H54 (cell line): ENCODE results near the gene ZNF302.
"Not testable (repeated sequence)": the region's sequence is repeated elsewhere in the genome, so short reads cannot be mapped to it uniquely, and the experiment has no call there.

Source experiments
- DNase-seq: peaks from one replicate; pipeline ENCODE4 v3.0.0; 2011; ENCODE audit warnings: low spot score, mixed read lengths; ENCODE audit not compliant: insufficient read length
- FAIRE-seq: peaks from 3 replicates; lab custom pipeline; 2011; peaks lifted over from hg19 to GRCh38; lab: Jason Lieb, UNC
- POLR2A ChIP-seq: IDR thresholded peaks from 2 replicates; pipeline ENCODE4 v1.6.1; 2011; ENCODE audit warnings: low read depth, mild to moderate bottlenecking, low read length

ZNF302 gene

DNA sequence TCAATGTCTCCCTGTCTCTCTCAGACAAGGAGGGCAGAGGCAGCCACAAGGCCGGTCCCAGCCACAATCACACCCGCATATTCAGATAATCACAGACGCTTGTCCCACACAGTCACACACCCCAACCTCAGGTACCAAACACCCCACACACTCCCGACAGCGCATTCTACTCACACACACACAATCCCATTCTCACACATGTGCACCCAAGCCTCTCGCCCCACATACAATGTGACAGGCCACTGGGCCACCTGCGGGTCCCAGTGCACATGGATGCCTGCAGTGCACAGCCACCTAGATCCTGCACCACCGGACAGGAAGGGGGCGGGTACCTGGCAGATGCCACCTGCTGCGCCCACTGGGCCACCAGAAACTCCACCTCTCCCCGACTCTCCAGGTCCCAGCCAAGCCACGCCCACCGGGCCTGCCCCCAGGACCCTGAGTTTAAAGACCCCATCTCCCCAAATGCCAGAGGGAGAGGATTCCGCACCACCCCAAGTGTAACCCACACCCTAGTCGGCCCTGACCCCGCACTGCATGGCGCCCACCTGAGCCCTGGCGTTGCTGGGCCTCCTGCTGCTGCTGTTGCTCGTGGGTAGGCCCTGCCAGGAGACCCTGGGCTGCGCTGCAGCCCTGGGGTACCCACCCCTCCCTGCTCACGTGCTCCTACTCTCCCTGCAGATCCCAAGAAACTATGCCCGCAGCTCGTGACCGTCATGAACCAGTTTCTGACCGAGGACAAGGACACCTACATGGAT lies 11.1 kb upstream of the ZNF302 start:
- no peak for FAIRE-seq
- DNase-seq, result no peak
- no peak for TF ChIP-seq POLR2A

DNA sequence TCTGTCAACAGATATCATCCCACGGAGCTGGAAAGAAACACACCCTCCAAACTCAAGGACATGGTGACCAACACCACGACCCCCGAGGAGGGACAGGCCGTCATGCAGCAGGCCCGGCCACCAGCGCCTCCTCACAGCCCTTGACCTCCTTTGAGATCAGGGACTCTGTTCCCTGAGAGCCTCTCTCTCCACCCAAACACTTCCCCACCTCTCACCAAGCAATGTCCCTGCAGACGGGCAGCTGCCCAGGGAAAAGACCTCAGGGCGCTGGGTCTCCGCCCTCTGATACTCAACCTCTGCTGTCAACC lies 10.6 kb upstream of the ZNF302 start:
- no peak for FAIRE-seq
- no peak for DNase-seq
- no peak for TF ChIP-seq POLR2A

DNA sequence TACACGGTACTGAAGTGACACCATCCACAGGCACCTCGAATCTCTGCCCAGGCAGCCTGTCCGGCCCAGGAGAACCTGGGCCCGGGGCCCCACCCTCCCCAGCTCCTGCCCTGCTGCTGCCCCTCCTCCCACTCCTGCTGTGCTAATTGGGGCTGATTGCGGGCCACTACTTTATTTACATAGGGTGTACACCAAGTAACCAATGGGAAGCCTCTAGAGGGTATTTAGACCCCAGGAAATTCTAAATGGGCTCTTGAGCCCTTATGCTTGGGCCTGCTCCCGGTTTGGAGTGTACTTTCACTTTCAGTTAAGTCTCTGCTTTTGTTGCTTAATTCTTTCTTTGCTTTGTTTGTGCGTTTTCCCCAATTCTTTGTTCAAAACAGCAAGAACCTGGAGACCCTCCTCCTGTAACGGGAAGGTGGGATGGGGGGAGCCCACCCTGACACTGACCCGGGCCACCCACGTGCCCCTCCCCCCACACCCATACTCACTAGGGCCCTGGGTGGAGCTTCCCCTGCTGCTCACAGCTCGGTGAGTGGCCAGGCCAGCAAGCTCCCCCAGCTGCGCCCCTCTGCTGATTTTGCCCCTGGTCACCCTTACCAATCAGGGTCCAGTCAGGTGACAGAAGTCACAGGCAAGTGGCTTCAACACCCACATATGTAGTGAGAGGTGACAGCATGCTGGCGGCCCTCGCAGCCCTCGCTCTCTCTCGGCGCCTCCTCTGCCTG lies 10.0 kb upstream of the ZNF302 start:
- FAIRE-seq (no peak), DNase-seq (no peak)
- TF ChIP-seq POLR2A, result no peak

DNA sequence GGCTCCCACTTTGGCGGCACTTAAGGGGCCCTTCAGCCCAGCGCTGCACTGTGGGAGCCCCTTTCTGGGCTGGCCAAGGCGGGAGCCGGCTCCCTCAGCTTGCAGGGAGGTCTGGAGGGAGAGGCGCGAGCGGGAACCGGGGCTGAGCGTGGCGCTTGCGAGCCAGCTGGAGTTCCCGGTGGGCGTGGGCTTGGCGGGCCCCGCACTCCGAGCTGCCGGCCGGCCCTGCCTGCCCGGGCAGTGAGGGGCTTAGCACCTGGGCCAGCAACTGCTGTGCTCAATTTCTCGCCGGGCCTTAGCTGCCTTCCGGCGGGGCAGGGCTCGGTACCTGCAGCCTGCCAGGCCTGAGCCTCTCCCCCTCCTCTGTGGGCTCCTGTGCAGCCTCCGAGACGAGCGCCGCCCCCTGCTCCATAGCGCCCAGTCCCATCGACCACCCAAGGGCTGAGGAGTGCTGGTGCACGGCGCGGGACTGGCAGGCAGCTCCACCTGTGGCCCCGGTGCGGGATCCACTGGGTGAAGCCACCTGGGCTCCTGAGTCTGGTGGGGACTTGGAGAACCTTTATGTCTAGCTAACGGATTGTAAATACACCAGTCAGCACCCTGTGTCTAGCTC lies 9.3 kb upstream of the ZNF302 start:
- DNase-seq, FAIRE-seq: not testable (repeated sequence)

DNA sequence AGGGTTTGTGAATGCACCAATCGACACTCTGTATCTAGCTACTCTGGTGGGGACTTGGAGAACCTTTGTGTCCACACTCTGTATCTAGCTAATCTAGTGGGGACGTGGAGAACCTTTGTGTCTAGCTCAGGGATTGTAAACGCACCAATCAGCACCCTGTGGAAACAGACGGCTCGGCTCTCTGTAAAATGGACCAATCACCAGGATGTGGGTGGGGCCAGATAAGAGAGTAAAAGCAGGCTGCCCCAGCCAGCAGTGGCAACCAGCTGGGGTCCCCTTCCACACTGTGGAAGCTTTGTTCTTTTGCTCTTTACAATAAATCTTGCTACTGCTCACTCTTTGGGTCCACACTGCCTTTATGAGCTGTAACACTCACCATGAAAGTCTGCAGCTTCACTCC lies 8.8 kb upstream of the ZNF302 start:
- not testable (repeated sequence) for DNase-seq, FAIRE-seq

DNA sequence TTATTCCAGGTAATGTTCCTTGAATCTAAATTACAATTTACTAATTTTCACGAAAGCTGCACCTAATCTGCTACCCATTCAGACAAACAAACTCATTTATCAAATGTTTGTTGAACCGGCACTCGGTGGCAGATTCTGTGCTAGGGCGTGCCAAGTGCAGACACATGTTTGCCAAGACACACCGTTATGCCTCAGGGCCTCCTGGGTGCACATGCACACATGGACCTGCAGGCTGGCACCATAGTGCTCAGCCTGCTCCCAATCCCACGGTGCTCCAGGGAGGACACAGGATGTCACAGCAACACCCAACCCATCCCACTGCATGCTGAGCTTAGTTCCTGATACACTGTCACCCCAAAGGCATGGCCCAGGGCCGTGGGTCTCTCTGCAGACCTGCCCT lies 8.2 kb upstream of the ZNF302 start:
- no peak for FAIRE-seq
- no peak for TF ChIP-seq POLR2A
- DNase-seq, result no peak

DNA sequence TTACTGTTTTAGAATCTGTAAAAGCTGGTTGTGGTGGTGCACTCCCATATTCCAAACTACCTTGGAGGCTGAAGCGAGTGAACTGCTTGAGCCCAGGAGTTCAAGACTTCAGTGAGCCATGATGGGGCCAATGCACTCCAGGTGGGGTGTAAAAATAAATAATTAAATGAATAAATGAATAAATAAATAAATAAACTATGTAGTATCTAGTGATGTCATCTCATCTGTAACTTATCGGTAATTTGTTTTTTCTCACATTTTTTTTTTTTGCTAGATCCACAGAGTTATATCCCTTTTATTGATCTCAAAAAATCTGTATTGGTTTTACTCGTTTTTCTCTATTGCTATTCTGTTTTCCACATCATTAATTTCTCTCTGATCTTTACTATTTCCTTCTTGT lies 5.5 kb upstream of the ZNF302 start:
- DNase-seq (no peak), FAIRE-seq (no peak)
- no peak for TF ChIP-seq POLR2A

DNA sequence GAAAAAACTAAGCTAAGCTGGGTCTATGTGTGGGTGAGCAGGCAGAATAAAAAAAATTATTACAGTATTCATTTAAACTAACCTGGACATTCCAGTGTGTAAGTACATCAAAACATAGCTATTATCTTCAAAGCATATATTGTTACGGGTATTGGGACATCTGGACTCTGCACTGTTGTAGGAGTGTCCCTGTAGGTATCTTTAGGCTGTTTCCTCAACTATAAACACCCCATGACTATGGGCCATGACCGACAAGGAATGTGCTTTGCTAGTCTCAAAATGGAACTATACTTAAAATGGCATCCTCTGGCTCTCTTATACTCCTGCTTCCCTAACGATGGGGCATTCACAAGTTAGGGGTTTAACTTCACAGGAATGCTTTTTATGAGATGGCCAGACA lies 3.9 kb upstream of the ZNF302 start:
- no peak for FAIRE-seq
- TF ChIP-seq POLR2A, result no peak
- no peak for DNase-seq

DNA sequence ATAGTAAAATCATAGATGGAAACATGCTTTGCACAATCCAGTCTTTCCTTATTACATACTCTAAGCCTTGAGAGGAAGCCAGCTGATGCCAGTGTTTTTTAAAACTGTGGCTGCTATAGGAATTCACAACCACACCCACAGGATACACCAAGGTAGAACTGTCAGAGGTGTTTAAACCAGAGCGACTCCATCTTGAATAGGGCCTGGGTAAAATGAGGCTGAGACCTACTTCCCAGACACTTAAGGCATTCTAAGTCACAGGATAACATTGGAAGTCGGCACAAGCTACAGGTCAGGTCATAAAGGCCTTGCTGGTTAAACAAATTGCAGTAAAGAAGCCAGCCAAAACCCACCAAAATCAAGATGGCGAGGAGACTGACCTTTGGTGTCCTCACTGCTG lies 2.2 kb upstream of the ZNF302 start:
- DNase-seq, result no peak
- no peak for TF ChIP-seq POLR2A
- no peak for FAIRE-seq

DNA sequence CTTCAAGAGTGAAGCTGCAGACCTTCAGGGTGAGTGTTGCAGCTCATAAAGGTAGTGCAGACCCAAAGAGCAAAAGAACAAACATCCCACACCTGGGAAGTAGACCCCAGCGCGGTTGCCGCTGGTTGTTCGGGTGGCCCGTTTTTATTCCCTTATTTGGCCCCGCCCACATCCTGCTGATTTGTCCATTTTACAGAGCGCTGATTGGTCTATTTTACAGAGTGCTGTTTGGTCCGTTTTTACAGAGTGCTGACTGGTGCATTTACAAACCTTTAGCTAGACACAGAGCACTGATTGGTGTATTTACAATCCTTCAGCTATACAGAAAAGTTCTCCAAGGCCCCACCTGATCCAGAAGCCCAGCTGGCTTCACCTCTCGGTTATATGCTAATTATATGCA lies 1.6 kb upstream of the ZNF302 start:
- TF ChIP-seq POLR2A, result no peak
- DNase-seq, result no peak
- FAIRE-seq, result no peak

DNA sequence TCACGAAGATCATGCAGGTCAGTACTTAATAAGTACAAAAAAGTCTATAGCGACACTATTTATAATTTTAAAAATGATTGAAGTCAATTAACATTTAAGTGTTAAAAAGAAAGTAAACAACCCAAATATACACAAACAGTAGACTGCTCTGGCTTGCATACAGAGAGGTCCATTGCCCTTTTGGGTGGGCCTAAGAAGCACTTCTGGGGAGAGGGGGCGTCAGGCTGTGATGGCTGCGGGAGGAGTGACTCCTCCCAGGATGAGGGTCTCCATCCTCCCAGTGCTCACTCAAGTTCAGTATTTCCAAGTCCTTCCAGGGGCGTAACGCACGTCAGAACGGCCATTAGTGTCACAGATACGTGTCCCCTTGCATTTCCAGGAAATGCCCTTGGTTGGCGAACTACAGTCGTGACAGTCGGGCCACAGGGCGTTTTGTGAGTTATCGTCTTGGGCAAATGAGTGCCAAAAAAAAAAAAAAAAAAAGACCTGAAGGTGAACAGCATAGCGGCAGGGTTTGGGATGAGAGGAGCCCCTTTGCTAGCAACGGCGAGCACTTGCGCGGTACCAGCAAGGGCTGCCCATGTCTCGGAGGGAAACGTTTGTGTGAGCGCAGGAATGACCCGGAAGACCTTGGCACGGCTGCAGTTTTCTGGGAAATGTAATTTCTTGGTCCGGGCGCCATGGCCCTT lies 637 bp upstream of the ZNF302 start, which contains the start of gene SCGB2B2:
SCGB2B2 (minus strand) TSS at position 463 of the 689 bp plus-strand sequence. CDS start 82,596 bp downstream, outside the sequence.
- FAIRE-seq, result no peak
- DNase-seq, result no peak
- no peak for TF ChIP-seq POLR2A

DNA sequence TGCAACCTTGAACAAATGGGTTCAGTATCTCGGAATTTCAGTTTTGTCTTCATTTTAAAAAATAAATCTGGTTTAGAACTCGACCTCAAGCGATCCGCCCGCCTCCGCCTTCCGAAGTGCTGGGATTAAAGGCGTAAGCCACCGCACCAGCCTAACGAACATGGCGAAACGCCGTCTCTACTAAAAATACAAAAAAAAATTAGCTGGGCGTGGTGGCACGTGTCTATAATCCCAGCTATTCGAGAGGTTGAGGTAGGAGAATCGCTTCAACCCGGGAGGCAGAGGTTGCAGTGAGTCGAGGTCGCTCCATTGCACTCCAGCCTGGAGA lies 571 bp downstream of the ZNF302 start:
- no peak for TF ChIP-seq POLR2A
- FAIRE-seq (no peak), DNase-seq (no peak)

DNA sequence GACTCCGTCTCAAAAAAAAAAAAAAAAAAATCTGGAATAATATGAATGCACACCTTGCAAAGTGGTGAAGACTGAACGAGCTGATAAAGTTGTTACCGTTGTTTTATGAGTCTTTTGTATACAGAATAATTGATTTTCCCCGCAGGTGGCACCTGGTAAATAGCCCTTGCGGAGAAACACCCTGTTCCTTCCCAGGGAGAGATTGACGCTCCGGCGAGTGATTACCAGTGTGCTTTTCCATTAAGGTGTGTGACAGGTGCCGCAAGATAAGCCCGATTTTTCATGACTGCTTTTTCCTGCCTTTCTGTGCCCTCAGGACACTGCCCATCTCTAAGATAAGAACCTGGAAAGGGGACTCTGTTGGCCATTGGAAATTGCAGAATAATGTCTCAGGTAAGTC lies 943 bp downstream of the ZNF302 start:
- FAIRE-seq, result no peak
- no peak for DNase-seq

DNA sequence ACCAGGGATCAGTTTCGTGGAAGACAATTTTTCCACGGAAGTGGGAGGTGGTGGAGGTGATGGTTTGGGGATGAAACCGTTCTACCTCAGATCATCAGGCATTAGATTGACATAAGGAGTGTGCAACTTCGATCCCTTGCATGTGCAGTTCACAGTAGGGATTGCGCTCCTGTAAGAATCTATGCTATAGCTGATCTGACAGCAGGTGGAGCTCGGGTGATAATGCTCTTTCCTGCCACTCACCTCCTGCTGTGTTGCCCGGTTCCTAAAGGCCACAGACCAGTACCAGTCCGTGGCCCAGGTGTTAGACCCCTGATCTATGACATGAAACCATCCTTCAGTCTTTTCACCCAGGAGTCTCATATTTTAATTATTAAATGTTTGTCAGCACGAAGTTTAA lies 4.0 kb downstream of the ZNF302 start:
- DNase-seq (no peak), FAIRE-seq (no peak)

More for the DNA sequence above, 943 bp downstream of the ZNF302 start:
- no peak for TF ChIP-seq POLR2A

DNA sequence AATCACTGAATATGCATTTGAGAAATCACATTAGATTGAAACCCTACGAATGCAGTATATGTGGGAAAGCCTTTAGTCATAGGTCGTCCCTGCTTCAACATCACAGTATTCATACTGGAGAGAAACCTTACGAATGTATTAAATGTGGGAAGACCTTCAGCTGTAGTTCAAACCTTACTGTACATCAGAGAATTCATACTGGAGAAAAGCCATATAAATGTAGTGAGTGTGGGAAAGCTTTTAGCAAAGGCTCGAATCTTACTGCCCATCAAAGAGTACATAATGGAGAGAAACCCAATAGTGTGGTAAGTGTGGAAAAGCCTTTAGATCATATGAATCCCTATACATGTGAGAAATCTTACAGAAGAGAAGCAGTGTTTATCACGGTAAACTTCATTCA lies 7.8 kb downstream of the ZNF302 start:
- not testable (repeated sequence) for FAIRE-seq, DNase-seq

More for the DNA sequence above, 4.0 kb downstream of the ZNF302 start:
- no peak for TF ChIP-seq POLR2A
